HepG2 (cell line): ENCODE data around the gene CCDC17. TPM values are rescaled to one million over a fixed set of nuclear protein-coding genes. Genes with fewer than 3 reads are reported as not detected.

Experiments
- ARNT ChIP-seq: fragments of 450-650 bp; IDR thresholded peaks from 2 replicates; pipeline ENCODE4 v1.6.1; 2017
- CBX5 ChIP-seq: sonication (generic); formaldehyde crosslinking; IDR thresholded peaks from 2 replicates; pipeline ENCODE4 v1.4.0; 2020; ENCODE audit warnings: missing genetic modification reagents, borderline replicate concordance
- FOSL1 ChIP-seq: sonication (generic); formaldehyde crosslinking; IDR thresholded peaks from 2 replicates; pipeline ENCODE4 v1.9.0; 2021; ENCODE audit warnings: missing genetic modification reagents, borderline replicate concordance
- MIXL1 ChIP-seq: IDR thresholded peaks from 2 replicates; pipeline ENCODE4 v1.6.1; 2016
- MLLT10 ChIP-seq: sonication (generic); formaldehyde crosslinking; IDR thresholded peaks from 2 replicates; pipeline ENCODE4 v1.4.0; 2020; ENCODE audit warnings: missing genetic modification reagents
- MNT ChIP-seq: fragments of 450-650 bp; IDR thresholded peaks from 2 replicates; pipeline ENCODE4 v1.6.1; 2016
- MXI1 ChIP-seq: IDR thresholded peaks from 3 replicates; pipeline ENCODE4 v1.6.1; 2012; ENCODE audit warnings: low read depth, low read length, inconsistent platforms, borderline replicate concordance
- RERE ChIP-seq: IDR thresholded peaks from 2 replicates; pipeline ENCODE4 v1.6.1; 2016; ENCODE audit warnings: low read depth, missing genetic modification reagents, missing compliant biosample characterization
- TCF7L2 ChIP-seq: IDR thresholded peaks from 2 replicates; pipeline ENCODE4 v1.6.1; 2011; ENCODE audit warnings: mild to moderate bottlenecking, low read depth, low read length, moderate library complexity
- TOPORS ChIP-seq: sonication (generic); formaldehyde crosslinking; IDR thresholded peaks from 2 replicates; pipeline ENCODE4 v1.8.0; 2023; ENCODE audit warnings: mild to moderate bottlenecking, missing genetic modification reagents
- ZBTB2 ChIP-seq: sonication (generic); formaldehyde crosslinking; IDR thresholded peaks from 2 replicates; pipeline ENCODE4 v1.8.0; 2022; ENCODE audit warnings: low read depth, missing genetic modification reagents
- ZC3H13 ChIP-seq: sonication (generic); formaldehyde crosslinking; IDR thresholded peaks from 2 replicates; pipeline ENCODE4 v1.8.1; 2023; ENCODE audit warnings: mild to moderate bottlenecking, missing genetic modification reagents, moderate library complexity
- ZFP1 ChIP-seq: IDR thresholded peaks from 2 replicates; pipeline ENCODE4 v1.6.1; 2016
- ZNF205 ChIP-seq: IDR thresholded peaks from 2 replicates; pipeline ENCODE4 v1.6.1; 2018; ENCODE audit warnings: missing biosample characterization, missing genetic modification reagents
- ZNF343 ChIP-seq: sonication (generic); formaldehyde crosslinking; IDR thresholded peaks from 2 replicates; pipeline ENCODE4 v1.4.0; 2020; ENCODE audit warnings: mild to moderate bottlenecking, missing genetic modification reagents
- ZNF574 ChIP-seq: sonication (generic); formaldehyde crosslinking; IDR thresholded peaks from 2 replicates; pipeline ENCODE4 v1.4.0; 2020; ENCODE audit warnings: missing genetic modification reagents
- polyA plus RNA-seq, 8 experiments: library from polyadenylated mRNA; depleted of rRNA in 3 of 8; stranded (reverse) in 7 of 8; unstranded in 1 of 8; fragments of >200 nt; fragmentation: Illumina TruSeq in 4 of 8; extraction: Trizol in 4 of 8; gene quantifications; 2 replicates each; pipeline versions ENCODE4 v1.2.1 to v1.2.3, GENCODE V29; 2011 to 2016; ENCODE audit warnings: low read depth in 4 of 8, missing spikeins in 1 of 8, mixed read lengths in 1 of 8; ENCODE audit not compliant: insufficient read depth in 1 of 8
- total RNA-seq, 5 experiments: library from RNA; depleted of rRNA; stranded (reverse); fragments of >200 nt; fragmentation: Illumina TruSeq; extraction: Trizol; gene quantifications; 2 replicates each; pipeline ENCODE4 v1.2.3, GENCODE V29; 2016; ENCODE audit warnings: low read depth in 1 of 5

Gene CCDC17
- total and polyA plus RNA-seq, 2 of the 13 experiments (the other 11 are each of a cell fraction or from before 2014, with no cell fraction given): 1.5 to 3.3 TPM

GRCh38 chr1:45584351-45585109, 39.3 kb downstream of the CCDC17 start (continued):
- TF ChIP-seq FOSL1 (no peak), CBX5 (no peak), MLLT10 (CRISPR knock-in tag) (no peak), MNT (no peak), ZNF205 (CRISPR knock-in tag) (peak; percentile 94), TCF7L2 (no peak), MXI1 (peak; percentile 64; the same call in 1 of the 3 replicates), ZC3H13 (CRISPR knock-in tag) (0 out of 2 replicates have a peak, but pooled peaks have one; percentile 0), TOPORS (CRISPR knock-in tag) (0 out of 2 replicates have a peak, but pooled peaks have one; percentile 68), ZNF574 (CRISPR knock-in tag) (peak; percentile 48; the same call in 1 of the 2 replicates), MIXL1 (CRISPR knock-in tag) (no peak), ZFP1 (CRISPR knock-in tag) (no peak), RERE (no peak), ZNF343 (CRISPR knock-in tag) (no peak), ARNT (no peak), ZBTB2 (CRISPR knock-in tag) (peak; percentile 42; the same call in 1 of the 2 replicates)
